Pancreas (tissue), 10 donors: Measurements from ENCODE around the gene GRP. TPM values are rescaled to one million over a fixed set of nuclear protein-coding genes. Genes with fewer than 3 reads are reported as not detected.

ENCODE experiments used
- ATAC-seq, 4 donors: fragments of 200-7000 bp; cut with Tn5 transposase; one replicate each; pipeline versions ENCODE4 v1.8.0 to v1.9.1; 2020; ENCODE audit warnings: mild to moderate bottlenecking in 4 of 4, moderate library complexity in 4 of 4
- DNase-seq, 6 donors: peaks; one replicate each; pipeline ENCODE4 v3.0.0-alpha.2; 2020
- FAIRE-seq: peaks from 2 replicates; lab custom pipeline; 2012; peaks lifted over from hg19 to GRCh38; lab: Jason Lieb, UNC
- H3K27ac ChIP-seq, 4 donors: fragments of 200-600 bp; sonication (generic); 1 replicate in 3 of 4; 2 replicates in 1 of 4; pipeline versions ENCODE4 v1.5.0 to v1.8.0; 2020
- H3K27me3 ChIP-seq, 4 donors: fragments of 200-600 bp; one replicate each; pipeline ENCODE4 v1.8.0; 2021
- H3K36me3 ChIP-seq, 3 donors: fragments of 200-600 bp; sonication (generic) in 1 of 3; one replicate each; pipeline versions ENCODE4 v1.5.0 to v1.8.0; 2020 to 2021
- H3K4me1 ChIP-seq, 3 donors: fragments of 200-600 bp; one replicate each; pipeline ENCODE4 v1.8.0; 2021
- H3K4me3 ChIP-seq, 4 donors: fragments of 200-600 bp; sonication (generic) in 2 of 4; one replicate each; pipeline versions ENCODE4 v1.5.0 to v1.8.0; 2020 to 2021
- H3K9me3 ChIP-seq, 4 donors: fragments of 200-600 bp; one replicate each; pipeline ENCODE4 v1.8.0; 2021
- WGBS, 2 donors: extraction: QIAGEN DNeasy Blood & Tissue Kit; methylation state at CpG; one replicate each; pipeline ENCODE4 v1.1.7; 2013; 5-methylcytosine and 5-hydroxymethylcytosine counted together
- intact Hi-C, 3 donors: fragments of 100-400 bp; cut with DNase I; formaldehyde crosslinking; loops; one replicate each; pipeline versions ENCODE4 v1.11.1 to v1.14.2; 2022
- polyA plus RNA-seq, 2 donors: library from polyadenylated mRNA; stranded (reverse); fragments of 200-250 nt; gene quantifications; one replicate each; pipeline ENCODE4 v1.2.3, GENCODE V29; 2013
- total RNA-seq, 6 donors: library from RNA; stranded (reverse); fragmentation: NEBNext Ultra II Directional in 4 of 6; extraction: Animal tissue kit (Norgen Biotek cat#: 25700) in 4 of 6; gene quantifications; one replicate each; pipeline versions ENCODE4 v1.2.1 to v1.2.4, GENCODE V29; 2021 to 2023
- TF ChIP-seq, protein P1 (sequence below), 4 donors: fragments of 200-600 bp; sonication (generic) in 3 of 4; IDR thresholded peaks; one replicate each; pipeline versions ENCODE4 v1.5.0 to v1.8.0; 2021; ENCODE audit warnings: antibody characterized with exemption in 4 of 4
- donor health status: healthy with polysubstance abuse.
- donor health status: DM: no; HTN: no; CAD: no; lungs with moderate emphysema.
- donor health status: DM: no; HTN: no; CAD: no.
- donor health status: control.
- donor health status: control.
- donor health status: Bipolar disorder and iron deficiency.
- donor health status: DM: yes; HTN: yes; CAD: no.
- donor health status: DM: no; HTN: no; CAD: no.
- donor health status: DM: no; HTN: no; CAD: no.
- donor health status: DM: yes; HTN: yes; CAD: no.

Gene GRP
- total and polyA plus RNA-seq, 8 donors, result 0.34 to 11.5 (median 0.74) TPM; not detected in 4

DNA sequence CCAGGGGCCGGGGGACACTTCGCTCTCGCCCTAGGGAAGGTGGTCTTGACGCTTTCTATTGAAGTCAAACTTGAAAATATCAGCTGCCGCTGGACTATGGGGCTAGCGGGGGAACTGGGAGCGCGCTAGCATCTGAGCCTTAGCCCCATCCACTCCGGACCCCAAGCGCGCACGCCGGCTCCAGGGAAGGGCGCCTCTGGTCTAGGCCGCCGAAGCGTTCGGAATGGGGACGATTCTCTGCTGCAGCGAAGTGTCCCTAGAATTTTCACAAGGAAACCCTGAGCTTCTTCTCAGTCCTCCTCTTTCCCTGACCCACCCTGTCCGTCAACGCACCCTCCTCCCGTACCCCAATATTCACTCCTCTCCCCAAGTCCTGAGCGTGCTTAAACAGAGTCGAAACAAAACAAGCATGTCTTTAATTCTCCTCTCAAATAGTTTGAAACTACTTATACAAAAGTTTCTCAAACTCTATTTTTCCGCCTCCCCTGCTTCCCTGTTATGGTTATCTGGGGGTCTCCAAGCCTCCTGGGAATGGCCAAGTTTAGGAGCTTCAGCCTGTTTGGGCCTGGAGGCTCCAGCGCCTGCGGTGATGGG lies 48.3 kb downstream of the GRP start:
- H3K27me3 ChIP-seq, result peaks cover 1 to 85% (median 8%) of the 10 kb centered on the region in 4 donors
- ATAC-seq (no peak), FAIRE-seq (no peak), DNase-seq (no peak)
- H3K27ac ChIP-seq, result no peak overlapping the region
- H3K4me1 ChIP-seq, result peaks cover 0 to 12% (median 0%) of the 10 kb centered on the region in 3 donors
- 8 to 11% methylated on average over 28 of the region's 28 CpGs for WGBS, 2 donors
- TF ChIP-seq, protein P1, sequence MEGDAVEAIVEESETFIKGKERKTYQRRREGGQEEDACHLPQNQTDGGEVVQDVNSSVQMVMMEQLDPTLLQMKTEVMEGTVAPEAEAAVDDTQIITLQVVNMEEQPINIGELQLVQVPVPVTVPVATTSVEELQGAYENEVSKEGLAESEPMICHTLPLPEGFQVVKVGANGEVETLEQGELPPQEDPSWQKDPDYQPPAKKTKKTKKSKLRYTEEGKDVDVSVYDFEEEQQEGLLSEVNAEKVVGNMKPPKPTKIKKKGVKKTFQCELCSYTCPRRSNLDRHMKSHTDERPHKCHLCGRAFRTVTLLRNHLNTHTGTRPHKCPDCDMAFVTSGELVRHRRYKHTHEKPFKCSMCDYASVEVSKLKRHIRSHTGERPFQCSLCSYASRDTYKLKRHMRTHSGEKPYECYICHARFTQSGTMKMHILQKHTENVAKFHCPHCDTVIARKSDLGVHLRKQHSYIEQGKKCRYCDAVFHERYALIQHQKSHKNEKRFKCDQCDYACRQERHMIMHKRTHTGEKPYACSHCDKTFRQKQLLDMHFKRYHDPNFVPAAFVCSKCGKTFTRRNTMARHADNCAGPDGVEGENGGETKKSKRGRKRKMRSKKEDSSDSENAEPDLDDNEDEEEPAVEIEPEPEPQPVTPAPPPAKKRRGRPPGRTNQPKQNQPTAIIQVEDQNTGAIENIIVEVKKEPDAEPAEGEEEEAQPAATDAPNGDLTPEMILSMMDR (IDR thresholded peaks at IDR 0.05), result no peak
- H3K36me3 ChIP-seq, result no peaks in the 10 kb centered on the region
- H3K9me3 ChIP-seq, result no peaks in the 10 kb centered on the region
- peak overlapping the region in 1 of 4 donors; percentile 29 for H3K4me3 ChIP-seq
- intact Hi-C loops, result no loop called here

DNA sequence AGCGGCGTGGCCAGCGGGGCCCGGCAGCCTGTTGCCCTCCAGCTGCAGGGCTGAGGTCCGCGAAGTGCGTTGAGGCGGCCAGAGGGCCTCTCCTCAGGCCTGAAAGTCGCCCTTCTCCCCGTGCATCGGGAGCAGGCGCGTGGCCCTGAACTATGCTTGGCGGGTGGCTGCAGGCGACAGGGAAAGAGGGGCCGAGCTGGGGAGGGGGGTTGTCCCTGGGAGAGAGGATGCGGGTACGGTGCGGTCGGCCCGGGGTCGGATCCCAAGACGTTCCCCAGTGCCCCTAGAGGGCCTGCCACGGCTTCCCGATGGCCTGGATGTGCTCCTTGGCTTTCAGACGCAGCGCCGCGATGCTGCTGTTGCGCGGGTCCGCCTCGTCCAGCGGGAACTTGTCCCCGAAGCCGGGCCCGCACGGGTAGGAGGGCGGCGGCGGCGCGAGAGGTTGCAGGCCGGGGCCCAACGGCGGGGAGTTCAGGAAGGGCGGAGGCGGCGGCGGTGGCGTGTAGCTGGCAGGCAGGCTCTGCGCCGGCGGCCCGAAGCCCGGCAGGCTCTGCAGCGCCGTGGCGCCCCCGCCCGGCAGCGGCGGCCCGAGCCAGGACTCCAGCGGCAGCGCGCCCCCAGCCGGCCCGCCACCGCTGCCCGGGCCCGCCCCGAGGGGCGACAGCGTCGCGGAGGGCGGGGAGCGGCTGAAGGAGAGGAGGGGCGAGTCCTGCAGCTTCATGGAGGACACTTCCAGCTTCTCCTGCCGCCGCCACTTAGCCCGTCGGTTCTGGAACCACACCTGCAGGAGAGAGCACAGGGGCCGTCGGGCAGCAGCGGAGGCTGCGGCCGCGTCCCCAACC lies 49.0 kb downstream of the GRP start:
- FAIRE-seq (no peak), DNase-seq (peak in 3 of 6 donors; percentile 23 to 78 (median 74)), ATAC-seq (peak; percentile 62 to 80 (median 73))
- Histone ChIP-seq H3K4me3 (peak overlapping the region in 2 of 4 donors; percentile 18 to 29), H3K36me3 (no peaks in the 10 kb centered on the region), H3K27me3 (peaks cover 3 to 85% (median 9%) of the 10 kb centered on the region in 4 donors), H3K4me1 (peaks cover 0 to 12% (median 0%) of the 10 kb centered on the region in 3 donors), H3K9me3 (no peaks in the 10 kb centered on the region), H3K27ac (no peak overlapping the region)
- intact Hi-C loops, result no loop called here
- TF ChIP-seq, protein P1 (IDR thresholded peaks at IDR 0.05), result no peak
- WGBS, 2 donors, result 2% methylated on average over 62 to 90 of the region's 90 CpGs

DNA sequence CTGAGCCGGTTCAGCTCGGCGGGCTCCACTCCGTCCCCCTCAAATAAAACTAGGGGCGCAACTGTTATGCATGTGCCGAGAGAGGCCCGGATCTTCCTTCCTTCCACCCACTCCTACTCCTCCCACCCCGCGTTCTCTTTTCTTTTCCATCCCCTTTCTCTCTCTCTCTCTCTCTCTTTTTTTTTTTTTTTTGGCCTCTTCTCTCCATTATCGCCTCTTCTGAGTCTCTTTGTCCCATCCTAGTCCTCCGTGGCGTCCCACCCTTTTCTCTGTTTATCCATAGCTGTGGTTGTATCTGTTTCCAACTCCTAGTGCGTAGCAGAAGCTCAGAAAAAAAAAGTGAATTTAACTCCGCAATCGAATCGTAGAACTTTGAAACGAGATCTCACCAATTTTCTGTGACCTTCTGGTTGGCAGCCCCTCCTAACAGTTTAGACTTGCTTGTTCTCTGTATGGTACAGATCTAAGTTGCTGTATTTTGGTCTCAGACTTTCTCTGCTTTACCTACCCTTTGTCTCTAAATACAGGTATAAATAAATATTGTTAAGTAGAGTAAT lies 49.7 kb downstream of the GRP start:
- Histone ChIP-seq H3K36me3 (no peaks in the 10 kb centered on the region), H3K9me3 (no peaks in the 10 kb centered on the region), H3K4me1 (peaks cover 0 to 12% (median 0%) of the 10 kb centered on the region in 3 donors), H3K4me3 (peak overlapping the region in 1 of 4 donors; percentile 29), H3K27ac (no peak overlapping the region), H3K27me3 (peaks cover 3 to 83% (median 9%) of the 10 kb centered on the region in 4 donors)
- TF ChIP-seq, protein P1 (IDR thresholded peaks at IDR 0.05), result no peak
- intact Hi-C loops, result no loop called here
- DNase-seq, result no peak
- ATAC-seq, result no peak
- 10% methylated on average over 17 of the region's 17 CpGs for WGBS, 2 donors
- FAIRE-seq, result no peak

DNA sequence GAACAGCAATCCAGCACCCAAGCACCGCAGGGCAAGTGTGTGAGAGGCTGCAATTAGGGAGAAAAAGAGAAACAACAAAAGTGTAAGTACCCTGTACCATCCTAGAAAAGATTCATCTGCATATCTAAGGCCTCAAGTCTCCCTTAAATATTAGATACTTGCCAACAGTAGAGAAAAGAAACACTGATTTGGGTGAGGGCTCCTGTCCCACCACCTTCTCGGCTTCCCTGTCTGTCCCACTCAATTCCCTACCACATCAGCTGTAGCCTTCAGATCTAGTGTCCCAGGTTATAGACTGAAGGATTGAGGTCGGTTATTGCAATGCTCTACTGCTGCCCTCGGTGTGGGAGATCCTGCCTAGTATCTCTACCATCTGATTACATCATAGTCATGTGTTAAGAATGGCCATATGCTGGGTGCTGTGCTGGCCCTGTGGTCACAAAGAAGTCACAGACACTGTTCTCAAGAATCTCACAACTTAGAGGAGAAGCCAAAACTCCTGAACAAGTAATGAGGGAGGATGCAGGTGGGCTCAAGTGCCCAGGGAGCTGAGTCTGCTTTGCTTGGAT lies 50.8 kb downstream of the GRP start:
- intact Hi-C loops, result no loop called here
- Histone ChIP-seq H3K4me3 (no peak overlapping the region), H3K27ac (no peak overlapping the region), H3K4me1 (peaks cover 0 to 12% (median 0%) of the 10 kb centered on the region in 3 donors), H3K36me3 (no peaks in the 10 kb centered on the region), H3K9me3 (no peaks in the 10 kb centered on the region), H3K27me3 (peaks cover 3 to 73% (median 7%) of the 10 kb centered on the region in 4 donors)
- TF ChIP-seq, protein P1 (IDR thresholded peaks at IDR 0.05), result no peak
- DNase-seq (no peak), ATAC-seq (no peak), FAIRE-seq (no peak)
- WGBS, 2 donors, result 36 to 38% methylated on average over 4 of the region's 4 CpGs
